ENCODE measurements around the gene PRPSAP2. TPM values are rescaled to one million over a fixed set of nuclear protein-coding genes. Genes with fewer than 3 reads are reported as not detected.

The PRPSAP2 gene
- total RNA-seq, 1 experiment from 2014 or later: 37.8 TPM

DNA sequence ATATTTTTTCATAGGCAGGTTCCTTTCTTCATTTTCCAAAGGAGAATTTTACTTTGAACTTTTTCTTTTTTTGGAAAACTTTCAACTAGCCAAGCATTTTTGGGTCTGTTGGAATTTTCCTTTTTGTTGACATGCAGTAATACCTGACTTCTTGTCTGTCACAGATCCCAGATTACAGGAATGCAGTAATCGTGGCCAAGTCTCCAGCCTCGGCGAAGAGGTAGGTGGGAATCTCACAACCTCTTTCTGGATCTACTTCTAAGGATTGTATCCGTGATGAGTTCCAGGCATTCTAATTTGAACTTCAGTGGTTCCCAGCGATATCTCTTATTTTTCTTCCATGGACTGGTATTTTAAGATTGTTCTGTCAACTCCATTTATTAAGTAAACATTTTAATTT lies 31.7 kb downstream of the PRPSAP2 start:
- Histone ChIP-seq H3K27me3 (ENCODE audit: insufficient read depth, low read length) (no peaks in the 10 kb centered on the region), H3K9ac (ENCODE audit: low read length) (no peak overlapping the region), H3K4me3 (replicated peaks in 1 of 2; ENCODE audit: low read depth in 1 of 2, low read length in 2 of 2) (no peak overlapping the region), H3K4me1 (ENCODE audit: control insufficient read depth in 1 of 2, insufficient read depth in 2 of 2, low read length in 2 of 2) (no peaks in the 10 kb centered on the region), H3K4me2 (ENCODE audit: low read length) (no peak overlapping the region), H4K20me1 (ENCODE audit: insufficient read depth) (no peaks in the 10 kb centered on the region), H3K79me2 (ENCODE audit: insufficient read depth, low read length) (no peaks in the 10 kb centered on the region; the same call in 1 of the 2 replicates), H3K36me3 (ENCODE audit: control insufficient read depth in 1 of 2, insufficient read depth in 2 of 2, low read length in 2 of 2) (peaks cover 16 to 17% of the 10 kb centered on the region in 2 experiments; a peak in 2 of 4 replicates), H3K27ac (ENCODE audit: low read depth, low read length) (no peak overlapping the region), H2AFZ (ENCODE audit: low read depth, low read length, poor library complexity, severe bottlenecking) (no peak overlapping the region), H3K9me3 (ENCODE audit: control insufficient read depth in 1 of 2, insufficient read depth in 1 of 2, low read depth in 1 of 2, low read length in 2 of 2) (no peaks in the 10 kb centered on the region), H3K9me2 (ENCODE audit: insufficient read depth) (no peaks in the 10 kb centered on the region)
- no peak for TF ChIP-seq POLR2A (IDR thresholded peaks at IDR 0.05; ENCODE audit: borderline replicate concordance, extremely low read depth, insufficient read depth, insufficient read length)
- TF ChIP-seq, protein P1, sequence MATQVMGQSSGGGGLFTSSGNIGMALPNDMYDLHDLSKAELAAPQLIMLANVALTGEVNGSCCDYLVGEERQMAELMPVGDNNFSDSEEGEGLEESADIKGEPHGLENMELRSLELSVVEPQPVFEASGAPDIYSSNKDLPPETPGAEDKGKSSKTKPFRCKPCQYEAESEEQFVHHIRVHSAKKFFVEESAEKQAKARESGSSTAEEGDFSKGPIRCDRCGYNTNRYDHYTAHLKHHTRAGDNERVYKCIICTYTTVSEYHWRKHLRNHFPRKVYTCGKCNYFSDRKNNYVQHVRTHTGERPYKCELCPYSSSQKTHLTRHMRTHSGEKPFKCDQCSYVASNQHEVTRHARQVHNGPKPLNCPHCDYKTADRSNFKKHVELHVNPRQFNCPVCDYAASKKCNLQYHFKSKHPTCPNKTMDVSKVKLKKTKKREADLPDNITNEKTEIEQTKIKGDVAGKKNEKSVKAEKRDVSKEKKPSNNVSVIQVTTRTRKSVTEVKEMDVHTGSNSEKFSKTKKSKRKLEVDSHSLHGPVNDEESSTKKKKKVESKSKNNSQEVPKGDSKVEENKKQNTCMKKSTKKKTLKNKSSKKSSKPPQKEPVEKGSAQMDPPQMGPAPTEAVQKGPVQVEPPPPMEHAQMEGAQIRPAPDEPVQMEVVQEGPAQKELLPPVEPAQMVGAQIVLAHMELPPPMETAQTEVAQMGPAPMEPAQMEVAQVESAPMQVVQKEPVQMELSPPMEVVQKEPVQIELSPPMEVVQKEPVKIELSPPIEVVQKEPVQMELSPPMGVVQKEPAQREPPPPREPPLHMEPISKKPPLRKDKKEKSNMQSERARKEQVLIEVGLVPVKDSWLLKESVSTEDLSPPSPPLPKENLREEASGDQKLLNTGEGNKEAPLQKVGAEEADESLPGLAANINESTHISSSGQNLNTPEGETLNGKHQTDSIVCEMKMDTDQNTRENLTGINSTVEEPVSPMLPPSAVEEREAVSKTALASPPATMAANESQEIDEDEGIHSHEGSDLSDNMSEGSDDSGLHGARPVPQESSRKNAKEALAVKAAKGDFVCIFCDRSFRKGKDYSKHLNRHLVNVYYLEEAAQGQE (IDR thresholded peaks at IDR 0.05; ENCODE audit: low read depth): no peak
- no peak for TF ChIP-seq ZNF274 (IDR thresholded peaks at IDR 0.05; ENCODE audit: low read depth, low read length)
- TF ChIP-seq POLR2AphosphoS5 (IDR thresholded peaks at IDR 0.05; ENCODE audit: low read depth, low read length): no peak
- TF ChIP-seq TCF7L2 (IDR thresholded peaks at IDR 0.05; ENCODE audit: borderline replicate concordance, extremely low read depth, insufficient read depth, insufficient read length): no peak
- no peak for TF ChIP-seq EZH2 (IDR thresholded peaks at IDR 0.05)
- no peak for TF ChIP-seq FOSL1 (IDR thresholded peaks at IDR 0.05; ENCODE audit: low read depth)
- TF ChIP-seq ZFX (IDR thresholded peaks at IDR 0.05): no peak
- TF ChIP-seq CBX3 (IDR thresholded peaks at IDR 0.05; ENCODE audit: low read depth): no peak
- no peak for TF ChIP-seq ELF1 (IDR thresholded peaks at IDR 0.05; ENCODE audit: borderline replicate concordance, low read depth)
- TF ChIP-seq, protein P2, sequence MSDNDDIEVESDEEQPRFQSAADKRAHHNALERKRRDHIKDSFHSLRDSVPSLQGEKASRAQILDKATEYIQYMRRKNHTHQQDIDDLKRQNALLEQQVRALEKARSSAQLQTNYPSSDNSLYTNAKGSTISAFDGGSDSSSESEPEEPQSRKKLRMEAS (IDR thresholded peaks at IDR 0.05): no peak
- no peak for TF ChIP-seq JUND (IDR thresholded peaks at IDR 0.05)
- TF ChIP-seq EZH2phosphoT487 (IDR thresholded peaks at IDR 0.05; ENCODE audit: borderline replicate concordance): no peak
- TF ChIP-seq CEBPB (IDR thresholded peaks at IDR 0.05; ENCODE audit: low read depth): no peak
- TF ChIP-seq SIN3A (IDR thresholded peaks at IDR 0.05; ENCODE audit: low read depth): no peak
- no peak for TF ChIP-seq EGR1 (IDR thresholded peaks at IDR 0.05; ENCODE audit: low read depth)
- ATAC-seq (no peak), DNase-seq (ENCODE audit: low read depth, low spot score) (no peak)
- no TSS peak for BruUV-seq (replicated peaks)
- ChIA-PET CTCF (no interaction called here), POLR2A (no interaction called here), RAD21 (ENCODE audit: low non-redundant PET in 1 of 2, low total read pairs in 2 of 2, uncharacterized antibody in 2 of 2, unreplicated experiment in 2 of 2) (no interaction called here)
- intact Hi-C loops (cut with micrococcal nuclease): no loop called here

Measured in HCT116 (cell line).